ENCODE results near the gene ANKRD23.

ANKRD23 gene

DNA sequence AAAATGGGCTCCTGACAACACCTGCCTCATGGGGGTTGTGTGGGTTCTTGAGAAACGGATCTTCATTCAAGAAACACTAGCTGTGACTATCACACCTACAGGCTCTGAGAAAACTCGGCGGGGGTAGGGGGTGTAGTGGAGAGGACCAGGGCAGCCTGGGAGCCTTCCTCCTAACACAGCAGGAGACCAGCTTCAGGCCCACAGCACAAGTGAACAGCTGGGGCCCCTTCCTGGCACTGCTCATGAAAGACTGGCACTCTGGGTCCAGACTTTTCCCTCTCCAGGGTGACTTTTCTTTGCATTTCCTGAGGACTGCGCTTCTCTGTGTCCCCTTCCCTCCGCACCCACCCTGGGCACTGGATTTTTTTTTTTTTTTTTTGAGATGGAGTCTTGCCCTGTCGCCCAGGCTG is 33.2 kb upstream of the ANKRD23 start:
- DNase-seq (ENCODE audit: low read depth in 2 of 2) = no peak

DNA sequence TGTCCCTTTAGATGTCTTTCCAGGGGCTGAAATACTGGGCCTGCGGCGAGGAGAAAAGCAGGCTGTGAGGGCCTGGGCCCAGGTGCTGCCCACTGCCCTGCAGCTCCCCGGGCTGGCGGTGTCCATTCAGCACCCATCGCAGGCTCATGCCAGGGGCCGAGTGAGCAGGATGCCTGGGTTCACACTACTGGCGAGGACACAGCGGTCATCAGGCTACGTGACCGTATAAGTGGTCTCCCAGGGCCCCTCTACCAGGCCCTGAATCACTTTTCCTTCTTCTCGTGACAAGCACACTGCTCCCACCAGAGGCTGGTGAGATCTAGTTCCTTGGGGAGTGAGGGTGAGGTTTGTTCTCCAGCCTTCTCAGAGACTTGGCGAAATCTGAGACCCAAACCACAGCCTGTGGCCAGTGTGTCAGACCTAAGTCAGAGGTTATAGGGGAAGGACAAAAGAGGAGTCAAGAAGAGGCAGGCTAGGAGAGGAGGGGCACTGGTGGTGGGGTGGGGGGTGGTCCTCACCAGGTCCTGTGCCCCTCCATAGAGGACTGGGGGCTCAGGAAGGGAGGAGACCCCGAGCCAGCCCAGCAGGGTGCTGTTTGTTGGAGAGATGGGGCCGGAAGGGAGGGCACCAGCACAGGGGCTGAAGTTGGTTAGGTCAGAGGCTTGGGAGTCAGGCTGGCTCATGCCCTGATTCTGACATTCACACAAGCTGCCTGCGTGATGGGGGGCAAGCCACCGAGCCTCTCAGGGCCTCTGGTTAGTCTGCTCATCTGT is 32.6 kb upstream of the ANKRD23 start:
- no peak for DNase-seq (ENCODE audit: low read depth in 2 of 2)

DNA sequence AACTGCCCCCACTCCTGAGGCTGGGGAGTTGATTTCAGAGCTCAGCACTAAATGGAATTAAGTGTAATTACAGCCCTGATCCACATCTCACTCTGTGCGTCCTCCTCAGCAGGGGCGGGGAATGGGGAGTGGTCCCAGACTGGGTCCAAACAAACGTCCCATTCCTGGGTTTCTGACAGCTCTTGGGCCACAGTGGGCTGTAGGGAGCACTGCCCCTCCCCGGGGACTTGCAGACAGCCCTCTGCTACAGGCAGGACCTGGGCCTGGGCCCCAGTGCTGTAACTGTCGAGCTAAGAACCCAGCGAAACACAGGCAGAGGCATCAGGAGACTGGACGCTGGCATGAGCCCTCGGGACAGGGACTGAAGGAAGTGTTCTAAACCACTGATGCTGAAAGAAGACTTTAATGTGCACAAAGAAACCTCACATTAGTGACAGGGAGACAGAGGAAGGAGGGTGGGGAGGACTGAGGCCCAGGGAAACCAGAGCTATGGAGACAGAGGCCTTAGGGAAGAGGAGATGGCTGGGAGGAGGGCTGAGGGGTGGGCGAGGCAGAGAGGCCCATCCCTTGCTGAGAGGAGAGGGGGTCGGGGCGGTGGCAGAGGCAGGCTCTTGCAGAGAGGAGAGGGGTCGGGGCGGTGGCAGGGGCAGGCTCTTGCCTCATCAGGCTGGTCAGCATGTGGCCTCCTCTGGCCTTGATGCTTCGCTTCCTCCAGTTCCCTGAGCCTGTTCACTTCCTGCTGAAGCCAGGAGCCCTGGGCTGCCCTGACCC is 31.9 kb upstream of the ANKRD23 start:
- no peak for DNase-seq (ENCODE audit: low read depth in 2 of 2)

DNA sequence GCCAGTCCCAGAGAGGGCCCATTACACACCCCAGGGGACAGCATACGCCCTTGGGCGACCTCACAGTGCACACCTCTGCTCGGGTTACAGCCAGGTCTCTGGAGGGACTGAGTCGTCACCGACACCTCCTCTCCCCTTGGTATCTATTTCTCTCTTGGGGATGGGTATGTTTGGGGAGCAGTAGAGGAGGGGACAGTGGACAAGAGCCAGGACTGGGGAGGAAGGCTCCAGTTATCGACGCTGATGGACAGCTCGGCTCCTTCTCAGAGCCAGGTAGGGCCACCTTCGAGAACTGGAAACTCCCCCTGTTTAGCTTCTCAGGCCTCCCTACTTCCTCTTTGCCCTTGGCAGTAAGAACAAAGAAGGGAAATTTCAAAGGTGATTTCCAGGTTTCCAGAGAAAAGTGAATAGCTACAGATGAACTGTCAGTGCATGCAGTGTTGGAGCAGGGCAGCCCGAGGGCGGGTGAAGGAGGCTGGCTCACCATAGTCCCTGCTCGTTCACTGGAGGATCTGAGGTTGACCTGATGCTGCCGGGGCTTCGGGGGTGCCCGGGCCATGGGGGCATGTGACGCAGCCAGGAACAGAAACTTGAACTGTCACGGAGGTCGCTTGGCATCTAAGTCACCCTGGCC is 30.5 kb upstream of the ANKRD23 start:
- DNase-seq (ENCODE audit: low read depth in 2 of 2) = no peak

DNA sequence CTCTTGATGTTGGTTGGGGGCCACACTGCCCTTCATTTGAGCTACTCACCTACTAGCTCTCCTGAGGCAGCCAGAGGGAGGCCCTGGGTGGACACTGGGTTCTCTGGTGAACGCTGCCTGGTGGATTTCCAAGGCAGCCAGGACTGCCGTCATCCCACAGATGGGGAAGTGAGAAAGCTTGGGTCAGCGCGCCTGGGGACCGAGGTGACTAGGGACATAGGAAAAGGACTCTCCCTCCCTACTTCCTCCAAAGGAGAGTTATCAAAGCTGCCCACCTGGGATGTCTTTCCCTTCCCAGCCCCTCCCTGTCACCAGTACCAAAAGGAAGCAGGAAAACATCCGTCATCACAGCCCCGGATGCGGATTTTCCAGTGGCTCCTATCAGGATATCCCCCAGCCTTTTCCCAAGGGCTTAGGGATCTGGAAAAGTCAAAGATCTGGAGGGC is 29.9 kb upstream of the ANKRD23 start:
- DNase-seq (ENCODE audit: low read depth in 2 of 2) = no peak

DNA sequence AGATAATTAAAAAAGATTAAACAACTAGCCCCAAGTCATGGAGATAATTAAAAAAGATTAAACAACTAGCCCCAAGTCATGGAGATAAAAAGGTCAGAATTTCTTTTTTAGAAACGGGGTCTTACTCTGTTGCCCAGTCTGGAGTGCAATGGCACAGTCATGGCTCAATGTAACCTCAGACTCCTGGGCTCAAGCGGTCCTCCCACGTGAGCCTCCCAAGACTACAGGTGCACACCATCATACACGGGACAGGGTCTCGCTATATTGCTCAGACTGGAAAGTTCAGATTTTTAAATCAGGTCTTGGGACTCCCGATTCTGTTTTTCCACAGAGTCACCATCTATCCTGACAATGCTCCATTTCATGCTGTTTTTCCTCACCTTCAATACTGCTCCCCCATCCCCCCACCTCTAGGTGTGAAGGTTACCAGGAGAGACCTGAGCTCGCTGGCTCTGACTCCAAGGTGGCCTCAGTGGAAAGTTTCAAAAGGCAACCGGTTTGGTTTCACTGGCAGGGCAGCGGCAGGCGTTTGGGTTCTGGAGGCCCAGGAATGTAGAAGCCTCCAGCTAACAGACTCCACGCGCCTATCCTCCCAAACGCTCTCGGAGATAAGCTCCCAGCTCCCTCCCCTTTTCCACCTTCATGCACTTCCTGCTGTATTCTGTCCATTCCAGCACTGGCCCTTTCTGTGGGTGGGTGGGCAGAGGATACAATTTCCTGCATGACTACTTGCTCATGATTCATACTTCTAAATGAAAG is 28.9 kb upstream of the ANKRD23 start:
- no peak for DNase-seq (ENCODE audit: low read depth in 2 of 2)

DNA sequence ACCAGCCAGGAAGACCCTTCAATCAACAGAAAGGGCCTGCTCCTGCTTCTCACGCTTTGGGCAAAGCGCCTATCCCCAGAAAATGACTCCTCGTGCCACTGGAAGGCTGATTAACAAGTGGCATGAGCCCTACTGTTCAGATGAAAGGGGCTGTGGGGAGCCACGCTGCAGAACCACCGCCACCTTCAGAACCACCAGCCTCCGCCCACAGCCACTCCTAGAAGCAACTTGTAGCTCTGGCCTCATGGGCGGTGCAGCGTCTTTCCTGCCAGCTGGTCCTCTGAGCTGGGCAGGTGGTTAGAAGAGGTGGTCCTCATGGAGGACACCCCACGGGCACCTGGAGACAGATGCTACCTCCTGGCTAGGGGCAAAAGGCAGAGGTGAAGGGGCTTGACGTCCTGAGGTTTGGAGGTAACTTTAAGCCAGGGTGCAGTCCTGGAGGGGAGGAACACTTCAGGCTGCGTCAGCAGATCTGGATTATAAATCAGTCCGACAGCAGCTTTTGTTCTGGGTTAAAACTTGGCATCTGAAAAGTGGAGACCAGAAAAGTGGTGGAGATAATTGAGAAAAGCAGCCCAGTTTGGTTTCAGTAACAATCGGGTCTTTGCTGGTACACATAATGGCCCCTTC is 26.9 kb upstream of the ANKRD23 start:
- peak in 1 of 2 donors; percentile 52 for DNase-seq (ENCODE audit: low read depth in 2 of 2)

DNA sequence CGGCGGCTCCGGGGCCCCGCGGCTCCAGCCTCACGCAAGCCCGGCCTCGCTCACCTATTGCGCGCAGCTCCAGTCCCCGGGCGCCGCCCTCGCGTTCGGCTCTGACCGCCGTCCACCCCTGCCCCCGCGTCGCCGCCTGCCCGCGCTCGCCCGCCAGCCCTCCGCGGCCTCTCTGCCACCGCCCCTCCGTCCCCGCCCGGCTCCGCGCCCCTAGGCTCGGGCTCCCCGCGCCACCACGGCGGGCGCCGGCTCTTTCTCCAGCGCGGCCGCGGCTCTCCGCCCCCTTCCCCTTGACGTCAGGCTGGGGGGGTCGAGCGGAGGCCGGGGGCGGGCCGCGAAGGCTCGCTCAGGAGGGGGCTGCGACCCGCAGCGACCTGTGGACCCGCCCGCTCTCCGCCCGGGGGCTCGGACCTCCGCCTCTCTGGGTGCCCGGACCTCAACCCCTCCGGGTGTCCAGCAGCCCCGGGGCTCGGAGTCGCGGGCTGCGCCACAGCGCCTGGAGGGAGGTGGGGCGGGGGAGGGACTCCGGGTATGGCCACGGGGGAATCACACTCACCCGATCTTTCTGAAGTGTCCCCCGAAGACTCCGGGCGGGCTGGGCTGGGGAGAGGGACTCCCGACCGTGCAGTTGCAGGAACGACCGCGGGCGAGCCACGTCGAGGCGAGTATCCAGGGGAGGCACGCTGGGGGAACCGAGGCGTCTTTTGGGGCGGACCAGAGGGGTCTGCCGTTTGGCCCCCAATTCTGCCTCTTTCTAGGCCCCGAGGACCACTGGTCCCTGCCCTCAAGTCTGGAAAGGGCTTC is 26.2 kb upstream of the ANKRD23 start, which contains the start of gene SEMA4C:
SEMA4C (minus strand) TSS at position 259 of the 804 bp plus-strand sequence. CDS start 2,194 bp downstream, outside the sequence.
- no peak for DNase-seq (ENCODE audit: low read depth in 2 of 2)

DNA sequence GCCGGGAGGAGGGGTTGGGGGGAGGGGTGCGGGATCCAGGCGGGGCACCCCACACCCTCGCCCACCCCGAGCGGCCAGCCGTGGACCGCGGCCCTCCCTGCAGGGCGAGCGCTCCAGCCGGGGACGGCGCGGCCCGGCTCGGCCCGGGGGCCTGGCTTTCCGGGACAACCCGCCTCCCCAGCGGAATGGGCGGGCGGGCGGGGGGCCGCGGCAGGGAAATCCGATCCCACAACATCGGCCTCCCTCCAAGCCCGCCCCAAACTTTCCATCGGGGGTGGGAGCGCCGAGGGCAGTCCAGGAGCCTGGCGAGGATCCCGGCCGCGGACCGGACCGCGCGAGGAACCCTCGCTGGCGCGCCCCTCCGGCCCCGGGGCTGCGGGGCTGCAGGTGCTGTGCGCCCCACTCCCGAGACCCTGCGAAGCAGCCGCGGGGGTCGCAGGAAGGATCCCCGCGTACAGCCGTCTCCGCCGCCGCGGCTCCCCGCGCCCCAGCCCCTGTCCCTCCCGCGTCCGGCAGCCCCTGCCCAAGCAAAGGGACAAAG is 25.5 kb upstream of the ANKRD23 start:
- no peak for DNase-seq (ENCODE audit: low read depth in 2 of 2)

DNA sequence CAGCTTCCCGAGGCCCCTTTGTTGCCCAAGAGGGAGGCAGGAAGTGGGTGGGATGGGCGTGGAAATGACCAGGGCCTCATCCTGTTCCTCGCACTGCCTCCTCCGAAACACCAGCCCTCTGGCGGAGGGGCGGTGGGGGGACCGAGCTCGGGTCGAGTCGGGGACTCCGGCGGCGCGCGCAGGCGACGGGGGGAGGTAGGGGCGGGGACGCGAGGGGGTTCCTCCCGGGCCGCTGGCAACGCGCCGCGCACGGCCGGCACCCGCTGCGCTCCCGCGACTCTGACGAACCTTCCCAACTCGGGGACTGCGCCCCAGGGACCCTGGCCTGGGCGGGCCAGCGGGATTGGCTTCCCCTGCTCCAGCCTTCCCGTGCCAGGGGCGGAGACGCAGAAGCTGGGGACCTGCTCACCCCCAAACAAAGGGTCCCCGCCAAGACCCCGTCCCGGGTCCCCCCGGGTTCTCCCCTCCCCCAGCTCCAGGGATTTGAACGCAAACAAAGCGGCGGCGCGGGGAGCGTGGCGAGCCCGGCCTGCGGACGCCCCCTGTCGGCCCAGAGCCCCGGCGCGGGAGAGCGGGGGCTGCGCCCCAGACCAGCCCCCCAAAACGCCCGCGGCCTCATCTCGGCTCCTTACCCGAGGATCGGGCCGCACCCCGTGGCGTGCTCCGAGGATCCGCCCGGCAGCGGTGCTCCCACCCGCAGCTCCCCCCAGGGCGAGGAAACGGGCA is 24.9 kb upstream of the ANKRD23 start:
- no peak for DNase-seq (ENCODE audit: low read depth in 2 of 2)

DNA sequence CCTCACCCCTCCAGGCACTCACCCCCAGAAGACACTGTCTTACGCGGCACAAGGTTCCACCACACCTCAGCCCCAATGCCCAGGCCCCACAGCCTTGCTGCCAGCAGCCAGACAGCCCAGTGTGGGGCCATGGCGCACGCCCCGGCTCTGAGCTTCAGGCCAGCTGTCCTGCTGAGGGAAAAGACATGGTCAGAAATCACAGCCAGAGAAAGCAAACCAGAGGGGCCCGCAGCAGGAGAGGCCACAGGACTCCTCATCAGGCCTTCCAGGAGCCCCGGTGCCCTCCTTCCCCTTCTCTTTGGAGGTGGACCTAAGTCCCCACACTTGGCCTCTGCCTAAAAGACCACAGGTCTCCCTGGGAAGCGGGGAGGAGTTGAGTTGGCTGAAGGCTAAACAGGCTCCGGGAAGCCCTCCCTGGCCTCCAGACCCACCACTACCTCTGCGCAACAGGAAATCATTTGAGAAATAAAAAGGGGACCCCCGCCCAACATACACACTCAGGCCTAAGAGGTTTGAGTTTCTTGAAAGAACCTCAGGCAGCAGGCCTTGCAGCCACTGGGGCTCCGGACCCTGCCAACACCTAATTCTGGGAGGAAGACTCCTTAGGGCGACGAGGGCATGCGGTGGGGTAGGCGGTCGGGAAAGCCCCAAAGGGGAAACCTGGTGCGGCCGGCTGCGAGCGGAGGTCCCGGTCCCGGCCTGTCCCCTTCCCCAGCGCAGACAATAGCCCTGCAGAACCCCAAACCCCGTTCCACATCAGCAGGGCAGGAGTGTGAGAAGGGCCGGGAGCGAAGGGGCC is 24.1 kb upstream of the ANKRD23 start:
- no peak for DNase-seq (ENCODE audit: low read depth in 2 of 2)

DNA sequence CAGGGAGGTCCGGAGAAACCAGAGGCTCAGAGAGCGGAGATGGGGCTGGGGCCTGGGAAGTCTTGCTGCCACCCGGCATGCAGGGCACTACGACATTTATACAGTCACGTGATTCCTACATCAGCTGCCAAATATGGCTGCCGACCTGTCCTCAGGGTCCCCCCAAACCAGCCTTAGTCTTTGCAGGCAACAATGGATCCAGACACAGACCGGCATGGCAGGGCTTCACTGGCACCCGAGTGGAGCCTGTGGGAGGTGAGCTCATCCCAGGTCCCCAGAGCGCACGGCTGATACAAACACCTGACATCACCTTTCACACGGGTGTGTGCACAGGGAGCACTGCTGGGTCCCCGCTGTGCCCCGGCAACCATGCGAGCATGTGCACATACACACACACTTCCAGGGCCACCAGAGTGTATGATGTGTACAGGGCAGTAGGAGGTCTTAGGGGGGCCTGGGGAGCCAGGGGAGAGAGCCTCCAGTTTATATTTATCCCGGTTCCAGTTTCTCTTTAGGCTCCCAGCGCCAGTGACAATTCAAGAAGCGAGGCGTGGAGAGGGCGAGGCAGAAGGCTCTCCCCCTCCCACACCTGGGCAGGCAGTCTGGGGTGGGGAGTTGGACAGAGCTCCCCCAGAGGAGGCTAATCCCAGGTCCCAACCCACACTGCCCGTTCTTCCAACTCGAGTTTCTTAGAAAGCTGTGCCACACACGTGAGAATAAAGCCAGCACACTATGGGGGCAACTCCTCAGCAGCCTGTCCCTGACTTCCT is 23.4 kb upstream of the ANKRD23 start:
- no peak for DNase-seq (ENCODE audit: low read depth in 2 of 2)

DNA sequence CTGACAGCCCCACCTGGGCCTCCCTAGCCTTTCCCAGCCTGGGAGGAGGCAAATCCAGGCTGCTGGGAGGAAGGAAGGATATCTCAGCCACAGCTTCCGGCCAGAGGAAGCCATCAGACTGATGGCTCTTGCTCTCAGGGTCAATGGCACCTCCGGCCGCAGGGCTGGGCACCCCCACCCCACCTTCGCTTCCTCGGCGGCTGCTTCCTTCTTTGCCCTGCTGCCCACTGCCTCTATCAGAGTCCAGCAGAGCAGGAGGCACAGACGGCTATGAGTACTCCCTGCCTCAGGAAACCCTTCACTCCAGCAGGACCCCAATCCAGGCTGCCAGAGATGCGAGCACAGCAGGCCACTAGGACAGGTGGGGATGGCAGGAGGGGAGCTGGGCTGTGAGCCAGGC is 22.8 kb upstream of the ANKRD23 start:
- DNase-seq (ENCODE audit: low read depth in 2 of 2) = no peak

DNA sequence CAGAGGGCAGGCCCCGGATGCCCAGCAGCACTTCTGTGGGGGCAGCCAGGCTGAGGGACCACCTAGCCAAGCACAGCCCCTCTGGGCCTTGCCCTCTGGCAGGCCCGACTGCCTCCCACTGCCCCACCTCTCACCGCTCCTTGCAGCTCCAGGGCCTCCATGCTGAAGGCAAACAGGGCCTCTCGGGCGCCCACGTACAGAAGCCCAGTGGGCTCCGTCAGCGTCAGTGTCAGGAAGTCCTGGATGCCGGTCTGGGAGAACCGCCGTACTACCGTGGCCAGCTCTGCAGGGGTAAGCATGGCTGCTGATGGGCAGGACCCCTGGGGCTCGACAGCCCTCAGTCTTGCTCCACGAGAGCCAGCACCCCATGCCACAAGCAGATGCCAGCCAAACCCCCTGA is 22.3 kb upstream of the ANKRD23 start:
- DNase-seq (ENCODE audit: low read depth in 2 of 2) = no peak

DNA sequence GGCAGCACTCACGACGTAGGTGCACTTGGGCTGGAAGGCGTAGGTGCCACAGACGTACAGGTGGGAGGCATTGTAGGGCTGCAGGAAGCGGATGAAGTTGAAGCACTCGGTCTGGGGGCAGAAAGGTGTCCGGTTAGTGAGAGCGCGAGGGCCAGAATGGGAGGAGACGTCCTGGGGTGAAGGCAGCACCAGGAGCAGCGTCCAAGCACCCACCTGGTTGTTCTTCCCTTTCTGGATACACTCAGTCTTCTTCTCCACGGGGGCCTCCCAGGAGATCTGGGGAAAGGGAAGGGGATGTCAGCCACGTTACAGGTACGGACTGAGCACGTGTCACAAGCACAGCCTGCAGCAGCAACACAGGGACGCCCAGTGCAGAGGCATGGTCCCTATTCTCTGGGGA is 21.8 kb upstream of the ANKRD23 start:
- no peak for DNase-seq (ENCODE audit: low read depth in 2 of 2)

DNA sequence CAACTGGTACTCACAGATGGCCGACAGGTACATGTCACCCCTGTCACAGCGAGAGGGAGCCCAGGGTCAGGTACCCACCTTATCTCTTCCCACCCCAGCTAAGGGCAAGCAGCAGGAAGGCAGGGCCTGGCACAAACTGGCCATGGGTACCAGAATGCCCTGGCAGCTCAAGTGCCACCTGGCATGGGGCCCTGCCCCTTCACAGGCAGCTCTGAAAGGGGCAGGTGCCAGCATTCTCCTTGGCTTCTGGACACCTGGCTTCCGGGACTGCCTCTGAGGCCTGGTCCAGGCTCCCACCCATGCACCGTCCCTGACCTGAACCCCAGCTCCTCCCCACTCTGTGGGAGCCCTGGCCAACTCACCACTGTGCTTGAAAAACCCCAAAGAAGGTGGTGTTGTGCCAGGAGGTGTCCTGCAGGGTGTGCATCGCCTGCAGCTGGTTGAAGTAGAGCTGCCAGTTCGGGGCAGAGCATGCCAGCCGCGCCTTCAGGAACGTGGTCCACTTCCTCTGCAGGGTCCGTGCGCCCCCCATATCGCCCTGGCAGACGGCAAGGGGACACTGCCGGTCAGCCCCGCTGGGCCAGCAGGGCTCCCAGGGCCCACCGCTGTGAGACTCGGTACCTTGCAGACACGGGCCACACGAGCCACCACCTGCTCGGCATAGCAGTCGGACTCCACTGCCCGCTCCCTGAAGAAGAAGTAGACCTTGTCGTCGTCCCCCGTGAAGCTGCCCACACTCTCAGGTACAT is 20.7 kb upstream of the ANKRD23 start:
- DNase-seq (ENCODE audit: low read depth in 2 of 2) = no peak

Data from activated CD8-positive, alpha-beta memory T cell treated with anti-CD3 and anti-CD28 coated beads for 4 hours (primary cell).